Skin epidermis (tissue), 12 donors: ENCODE measurements around the gene VAV1.

Source experiments
- H3K27ac ChIP-seq, 21 experiments: fragments of 200-600 bp; sonication (generic) in 11 of 21; one replicate each; pipeline ENCODE4 v1.5.0; 2020; ENCODE audit warnings: mild to moderate bottlenecking in 3 of 21, inconsistent platforms in 2 of 21, moderate library complexity in 2 of 21
- H3K4me3 ChIP-seq, 7 experiments: fragments of 200-600 bp; sonication (generic) in 2 of 7; one replicate each; pipeline ENCODE4 v1.5.0; 2020; ENCODE audit warnings: inconsistent platforms in 2 of 7, mild to moderate bottlenecking in 2 of 7, moderate library complexity in 1 of 7

VAV1 gene, protein sequence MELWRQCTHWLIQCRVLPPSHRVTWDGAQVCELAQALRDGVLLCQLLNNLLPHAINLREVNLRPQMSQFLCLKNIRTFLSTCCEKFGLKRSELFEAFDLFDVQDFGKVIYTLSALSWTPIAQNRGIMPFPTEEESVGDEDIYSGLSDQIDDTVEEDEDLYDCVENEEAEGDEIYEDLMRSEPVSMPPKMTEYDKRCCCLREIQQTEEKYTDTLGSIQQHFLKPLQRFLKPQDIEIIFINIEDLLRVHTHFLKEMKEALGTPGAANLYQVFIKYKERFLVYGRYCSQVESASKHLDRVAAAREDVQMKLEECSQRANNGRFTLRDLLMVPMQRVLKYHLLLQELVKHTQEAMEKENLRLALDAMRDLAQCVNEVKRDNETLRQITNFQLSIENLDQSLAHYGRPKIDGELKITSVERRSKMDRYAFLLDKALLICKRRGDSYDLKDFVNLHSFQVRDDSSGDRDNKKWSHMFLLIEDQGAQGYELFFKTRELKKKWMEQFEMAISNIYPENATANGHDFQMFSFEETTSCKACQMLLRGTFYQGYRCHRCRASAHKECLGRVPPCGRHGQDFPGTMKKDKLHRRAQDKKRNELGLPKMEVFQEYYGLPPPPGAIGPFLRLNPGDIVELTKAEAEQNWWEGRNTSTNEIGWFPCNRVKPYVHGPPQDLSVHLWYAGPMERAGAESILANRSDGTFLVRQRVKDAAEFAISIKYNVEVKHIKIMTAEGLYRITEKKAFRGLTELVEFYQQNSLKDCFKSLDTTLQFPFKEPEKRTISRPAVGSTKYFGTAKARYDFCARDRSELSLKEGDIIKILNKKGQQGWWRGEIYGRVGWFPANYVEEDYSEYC

DNA sequence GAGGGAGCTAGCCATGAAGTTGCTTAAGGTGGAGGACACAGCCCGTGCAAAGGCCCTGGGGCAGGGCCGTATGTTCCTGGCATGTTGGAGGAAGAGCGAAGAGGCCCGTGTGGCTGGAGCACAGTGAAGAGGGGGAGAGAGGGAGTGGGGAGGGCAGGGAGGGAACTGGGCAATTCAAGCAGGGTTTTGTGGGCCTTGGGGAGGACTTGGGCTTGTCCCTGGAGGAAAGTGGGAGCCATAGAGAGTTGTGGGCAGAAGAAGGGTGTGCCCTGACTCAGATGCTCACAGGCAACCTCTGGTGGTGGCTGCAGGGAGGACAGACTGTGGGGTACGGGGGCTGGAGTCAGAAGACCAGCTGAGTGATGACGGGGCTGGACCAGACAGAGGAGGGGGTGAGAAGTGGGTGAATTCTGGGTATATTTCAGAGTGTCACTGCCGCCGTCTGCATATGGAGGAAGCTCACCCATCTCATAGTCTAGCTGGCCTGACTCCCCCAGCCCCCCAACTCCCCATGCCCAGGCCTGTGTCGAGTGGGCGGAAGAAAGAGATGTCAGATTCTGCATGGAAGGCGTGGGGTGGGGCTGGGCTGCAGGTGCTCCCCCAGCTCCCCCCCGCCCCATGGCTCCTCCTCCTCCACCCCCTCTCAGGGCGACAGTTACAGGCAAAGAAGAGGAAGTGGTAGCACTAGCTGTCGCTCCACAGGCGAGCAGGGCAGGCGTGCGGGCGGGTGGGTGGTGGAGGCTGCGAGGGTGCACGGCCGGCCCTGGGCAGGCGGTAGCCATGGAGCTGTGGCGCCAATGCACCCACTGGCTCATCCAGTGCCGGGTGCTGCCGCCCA lies at the start of gene VAV1:
Gene VAV1, plus strand, starts transcription at position 681 of the 838 bp plus-strand sequence. Its CDS starts 100 bp downstream, at position 781.
- peak within 1 kb of the TSS in 18 of 21 experiments; percentile 45 to 93 (median 82) for H3K27ac ChIP-seq
- peak within 1 kb of the TSS; percentile 36 to 61 (median 47) for H3K4me3 ChIP-seq

DNA sequence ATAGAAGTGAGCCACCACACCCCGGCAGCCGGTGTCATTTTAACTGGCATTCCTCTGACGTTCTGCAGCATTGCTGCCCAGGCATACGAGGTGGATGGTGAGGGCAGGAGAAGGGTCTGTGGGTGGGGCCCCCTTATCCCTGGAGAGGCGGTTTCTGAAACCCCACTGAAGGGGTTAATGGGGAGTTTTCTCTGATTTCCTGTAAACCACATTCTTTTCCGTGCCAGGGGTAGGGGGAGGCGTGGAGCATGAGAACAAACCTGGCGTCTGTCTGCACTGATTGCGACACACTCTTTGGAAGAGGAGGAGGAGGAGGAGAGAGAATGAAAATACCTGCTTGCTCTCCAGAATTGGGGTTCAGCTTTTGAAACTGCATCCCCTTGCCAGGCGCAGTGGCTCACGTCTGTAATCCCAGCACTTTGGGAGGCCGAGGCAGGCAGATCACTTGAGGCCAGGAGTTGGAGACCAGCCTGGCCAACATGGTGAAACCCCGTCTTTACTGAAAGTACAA lies 49.3 kb upstream of the VAV1 start:
- Histone ChIP-seq H3K27ac (peak overlapping the region in 10 of 21 experiments; percentile 8 to 58 (median 36)), H3K4me3 (no peak overlapping the region)

DNA sequence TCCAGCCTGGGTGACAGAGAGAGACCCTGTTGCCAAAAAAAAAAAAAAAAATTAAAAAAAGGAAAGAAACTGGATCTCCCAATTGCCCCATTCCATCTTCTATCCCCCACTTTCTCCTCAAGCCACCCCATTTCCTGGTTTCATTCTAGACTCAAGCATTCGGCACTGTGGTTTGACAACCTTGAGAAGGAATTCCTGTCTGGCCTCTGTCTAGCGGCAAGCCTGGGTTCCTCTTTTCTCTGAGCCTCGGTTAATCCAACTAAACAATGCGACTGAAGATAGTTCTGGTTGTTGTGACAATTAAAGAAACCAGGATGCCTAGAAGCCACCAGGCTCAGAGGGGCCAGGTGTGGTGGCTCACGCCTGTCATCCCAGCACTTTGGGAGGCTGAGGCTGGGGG lies 48.8 kb upstream of the VAV1 start:
- no peak overlapping the region for H3K4me3 ChIP-seq
- peak overlapping the region in 8 of 21 experiments; percentile 8 to 58 (median 43) for H3K27ac ChIP-seq

DNA sequence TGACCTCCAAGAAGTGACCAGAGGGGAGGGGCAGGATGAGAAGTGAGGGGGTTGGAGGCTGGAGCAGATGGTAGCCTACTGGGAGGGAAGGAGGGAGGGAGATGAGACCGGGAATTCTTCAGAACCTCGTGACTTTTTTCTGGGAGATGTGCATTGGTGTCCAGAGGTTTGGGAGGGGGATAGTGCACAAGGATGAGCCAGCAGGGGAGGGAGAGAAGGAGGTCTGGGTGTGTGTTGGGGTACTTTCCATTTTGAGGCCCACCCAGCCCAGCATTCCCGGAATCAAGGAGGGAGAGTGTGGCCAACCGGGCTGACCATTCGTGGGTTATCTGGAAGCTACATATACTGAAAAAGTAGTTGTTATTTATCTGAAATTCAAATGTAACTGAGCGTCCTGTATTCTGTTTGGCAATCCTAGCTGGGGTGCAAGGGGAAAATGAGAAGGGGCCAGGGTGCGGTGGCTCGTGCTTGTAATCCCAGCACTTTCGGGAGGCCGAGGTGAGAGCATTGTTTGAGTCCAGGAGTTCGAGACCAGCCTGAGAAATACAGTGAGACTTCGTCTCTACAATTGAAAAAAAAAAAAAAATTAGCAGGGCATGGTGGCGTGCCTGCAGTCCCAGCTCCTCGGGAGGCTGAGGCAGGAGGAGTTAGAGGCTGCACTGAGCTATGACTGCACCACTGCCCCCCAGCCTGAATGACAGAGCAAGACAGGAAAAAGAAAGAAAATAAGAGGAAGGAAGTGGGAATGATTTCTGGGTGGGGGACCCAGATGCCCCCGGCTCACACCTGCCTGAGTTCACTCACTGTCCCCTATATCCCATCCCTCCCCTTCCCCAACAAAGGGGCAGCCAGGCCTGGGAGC lies 47.6 kb upstream of the VAV1 start:
- Histone ChIP-seq H3K4me3 (no peak overlapping the region), H3K27ac (peak overlapping the region in 4 of 21 experiments; percentile 17 to 57 (median 24))

DNA sequence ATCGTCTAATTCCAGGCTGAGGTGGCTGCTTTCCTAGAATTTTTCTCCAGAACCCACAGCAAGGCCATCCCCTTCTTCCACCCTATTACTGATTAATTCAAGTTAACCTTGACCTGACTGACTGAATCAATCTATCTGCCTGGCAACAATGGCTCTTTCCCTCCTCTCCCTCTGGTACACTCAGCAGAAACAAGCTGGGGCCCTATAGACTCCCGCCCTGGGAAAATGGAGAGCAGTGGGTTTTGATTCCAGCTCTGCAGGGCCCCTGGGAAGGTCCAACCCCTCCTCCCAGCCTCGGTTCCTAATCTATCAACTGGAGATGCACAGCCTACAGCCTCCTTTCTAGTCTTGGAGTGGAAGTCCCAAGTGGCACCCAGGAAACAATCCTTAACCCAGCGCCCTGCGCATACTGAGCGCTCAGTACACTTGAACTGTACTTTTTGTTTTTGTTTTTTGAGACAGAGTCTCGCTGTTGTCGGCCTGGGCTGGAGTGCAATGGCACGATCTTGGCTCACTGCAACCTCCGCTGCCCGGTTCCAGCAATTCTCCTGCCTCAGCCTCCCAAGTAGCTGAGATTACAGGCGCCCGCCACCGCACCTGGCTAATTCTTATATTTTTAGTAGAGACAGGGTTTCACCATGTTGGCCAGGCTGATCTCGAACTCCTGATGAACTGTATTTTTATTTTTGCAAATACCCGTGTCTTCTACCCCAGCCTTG lies 46.8 kb upstream of the VAV1 start:
- peak overlapping the region in 2 of 21 experiments; percentile 19 to 57 for H3K27ac ChIP-seq
- no peak overlapping the region for H3K4me3 ChIP-seq

DNA sequence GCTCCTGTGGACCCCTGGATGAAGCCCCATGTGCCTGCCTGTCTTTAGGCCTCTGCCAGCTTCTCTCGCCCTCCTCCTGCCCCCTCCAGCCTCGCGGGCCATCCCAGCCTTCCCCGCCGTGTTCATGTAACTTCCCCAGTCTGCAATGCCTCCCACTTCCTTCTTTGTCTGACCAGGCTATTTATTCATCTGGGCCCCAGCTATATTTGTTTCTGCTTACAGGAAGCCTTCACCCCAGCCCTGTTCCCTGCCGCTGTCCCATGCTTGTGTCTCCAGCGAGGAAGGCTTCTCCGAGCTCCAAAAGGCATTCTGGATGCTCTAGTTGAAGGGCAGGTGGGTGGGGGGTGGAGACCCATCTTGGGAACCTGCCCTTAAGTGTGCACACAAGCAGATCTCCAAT lies 44.2 kb upstream of the VAV1 start:
- H3K27ac ChIP-seq: peak overlapping the region in 7 of 21 experiments; percentile 10 to 61 (median 52)
- no peak overlapping the region for H3K4me3 ChIP-seq

DNA sequence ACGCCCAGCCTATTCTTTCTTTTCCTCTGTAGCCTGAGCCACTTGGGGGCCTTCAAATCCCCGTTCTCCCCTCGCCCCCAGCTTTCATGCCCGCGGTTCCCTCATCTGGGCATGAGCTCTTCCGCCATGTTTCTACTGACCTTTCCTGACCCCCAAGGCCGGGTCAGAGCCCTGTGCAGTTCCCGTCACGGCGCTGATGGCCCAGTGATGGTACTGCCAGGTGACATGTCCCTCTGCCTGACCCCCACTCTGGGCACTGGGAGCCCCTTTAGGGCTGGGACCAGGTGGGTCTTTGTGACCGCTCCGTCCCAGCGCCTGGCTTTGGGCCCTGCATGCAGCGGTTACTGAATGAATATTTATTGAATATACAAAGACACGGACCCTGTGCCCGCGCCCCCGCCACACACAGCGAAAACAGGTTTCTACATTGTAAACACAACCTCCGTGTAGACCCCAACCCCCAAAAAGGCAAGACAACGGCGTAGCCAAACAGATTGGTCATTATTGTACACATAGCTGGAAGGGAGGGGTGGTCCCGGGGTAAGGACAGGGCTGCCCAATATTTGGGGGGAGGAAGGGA lies 42.8 kb upstream of the VAV1 start:
- H3K27ac ChIP-seq: peak overlapping the region in 1 of 21 experiments; percentile 30
- H3K4me3 ChIP-seq: no peak overlapping the region

DNA sequence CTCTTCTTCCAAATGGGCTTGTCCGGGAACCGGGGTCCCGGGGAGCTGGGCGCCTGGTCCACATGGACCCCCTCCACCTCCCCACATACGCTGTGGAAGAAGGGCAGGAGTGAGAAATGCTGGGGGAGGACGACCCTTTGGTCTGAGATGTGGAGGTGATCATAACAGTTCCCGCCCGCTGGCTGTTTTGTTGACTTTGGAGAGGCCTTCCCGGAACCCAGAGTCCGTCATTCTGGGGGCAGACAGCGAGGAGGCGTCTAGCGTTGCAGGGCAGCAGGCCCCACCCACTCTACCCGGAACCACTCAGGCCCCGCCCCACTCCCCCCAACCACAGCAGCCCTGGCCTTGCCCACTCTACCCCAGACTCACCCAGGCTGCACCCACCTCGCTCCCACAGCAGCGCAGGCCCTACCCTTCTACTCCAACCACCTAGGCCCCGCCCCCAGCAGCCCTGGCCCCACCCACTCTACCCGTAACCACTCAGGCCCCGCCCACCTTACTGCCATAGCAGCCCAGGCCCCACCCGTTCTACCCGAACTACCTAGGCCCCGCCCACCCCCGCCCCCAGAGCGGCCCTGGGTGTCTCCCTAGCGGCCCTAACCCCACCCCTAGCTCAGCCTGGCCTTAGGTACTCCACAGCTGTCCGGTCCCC lies 42.2 kb upstream of the VAV1 start:
- Histone ChIP-seq H3K4me3 (no peak overlapping the region), H3K27ac (no peak overlapping the region)

DNA sequence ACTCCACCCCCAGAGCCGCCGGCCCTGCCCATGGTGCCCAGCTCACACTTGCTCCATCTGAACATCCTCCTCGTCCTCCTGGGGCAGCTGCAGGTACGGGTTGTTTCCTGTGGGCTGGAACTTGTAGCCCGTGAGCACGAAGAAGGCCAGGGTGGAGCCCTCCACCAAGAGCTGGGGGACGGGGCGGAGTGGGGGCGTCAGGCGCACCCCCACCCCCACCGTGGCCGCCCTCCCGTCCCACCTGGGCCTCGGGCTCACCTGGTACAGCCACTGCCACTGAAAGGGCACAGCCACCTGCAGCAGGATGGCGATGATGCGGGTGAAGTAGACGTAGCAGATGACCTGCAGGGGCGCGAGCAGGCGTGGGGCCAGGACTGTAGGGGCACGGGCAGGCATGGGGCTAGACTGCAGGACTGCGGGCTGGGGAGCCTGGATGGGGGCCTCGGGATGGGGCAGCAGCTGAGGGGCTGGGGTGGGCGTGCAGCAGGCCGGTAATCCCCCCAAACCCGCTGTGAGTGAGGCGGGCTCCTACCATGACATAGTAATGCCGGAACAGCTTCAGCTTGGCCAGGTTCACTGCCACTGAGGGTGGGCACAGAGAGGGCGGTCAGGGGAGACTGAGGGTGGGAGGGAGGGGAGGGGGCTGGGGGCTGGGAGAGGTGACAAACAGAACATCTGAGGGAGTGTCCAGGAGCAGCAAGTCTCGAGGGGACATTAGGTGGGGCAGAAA lies 41.4 kb upstream of the VAV1 start:
- Histone ChIP-seq H3K27ac (no peak overlapping the region), H3K4me3 (no peak overlapping the region)

DNA sequence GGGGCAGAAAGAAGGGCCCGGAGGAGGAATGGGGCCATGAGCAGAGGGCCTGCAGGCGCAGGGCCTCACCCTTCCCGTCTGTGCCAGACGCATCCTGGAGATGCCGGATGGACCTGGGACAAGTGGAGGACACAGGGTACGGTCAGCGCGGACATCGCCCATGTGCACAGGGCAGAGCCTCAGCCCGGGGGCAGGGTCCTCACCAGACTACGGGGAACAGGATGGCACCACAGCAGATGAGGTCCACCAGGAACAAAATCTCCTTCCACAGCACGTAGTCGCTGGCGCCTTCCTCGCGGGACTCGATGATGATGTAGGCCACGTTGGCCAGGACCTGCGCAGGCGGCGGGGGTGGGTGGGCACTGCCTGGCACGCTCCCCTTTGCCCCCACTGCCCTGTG lies 40.7 kb upstream of the VAV1 start:
- no peak overlapping the region for H3K4me3 ChIP-seq
- H3K27ac ChIP-seq: no peak overlapping the region

DNA sequence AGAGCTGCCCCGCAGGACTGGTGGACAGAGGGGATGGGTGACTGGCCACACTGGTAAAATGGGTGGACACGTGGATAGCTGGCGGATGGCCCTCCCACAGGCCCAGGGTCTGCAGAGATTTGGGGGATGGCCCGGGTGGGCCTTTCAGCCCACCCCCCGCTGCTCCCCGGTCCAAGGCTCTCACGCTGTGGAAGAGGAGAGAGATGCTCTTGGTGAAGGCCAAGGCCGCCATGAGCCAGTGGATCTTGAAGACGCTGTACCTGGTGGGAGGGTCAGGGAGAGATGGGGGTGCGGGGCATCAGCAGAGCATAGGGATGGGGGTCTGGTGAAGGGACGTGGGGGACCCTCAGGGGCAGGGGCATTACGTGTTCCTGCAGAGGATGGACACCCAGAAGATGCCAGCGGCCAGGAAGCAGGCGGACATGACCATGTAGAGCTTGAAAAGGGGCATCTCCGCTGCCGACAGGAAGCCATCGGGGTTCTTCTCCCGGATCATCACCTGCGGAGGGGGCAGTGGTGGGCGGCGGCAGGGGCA lies 39.6 kb upstream of the VAV1 start:
- Histone ChIP-seq H3K27ac (no peak overlapping the region), H3K4me3 (no peak overlapping the region)

DNA sequence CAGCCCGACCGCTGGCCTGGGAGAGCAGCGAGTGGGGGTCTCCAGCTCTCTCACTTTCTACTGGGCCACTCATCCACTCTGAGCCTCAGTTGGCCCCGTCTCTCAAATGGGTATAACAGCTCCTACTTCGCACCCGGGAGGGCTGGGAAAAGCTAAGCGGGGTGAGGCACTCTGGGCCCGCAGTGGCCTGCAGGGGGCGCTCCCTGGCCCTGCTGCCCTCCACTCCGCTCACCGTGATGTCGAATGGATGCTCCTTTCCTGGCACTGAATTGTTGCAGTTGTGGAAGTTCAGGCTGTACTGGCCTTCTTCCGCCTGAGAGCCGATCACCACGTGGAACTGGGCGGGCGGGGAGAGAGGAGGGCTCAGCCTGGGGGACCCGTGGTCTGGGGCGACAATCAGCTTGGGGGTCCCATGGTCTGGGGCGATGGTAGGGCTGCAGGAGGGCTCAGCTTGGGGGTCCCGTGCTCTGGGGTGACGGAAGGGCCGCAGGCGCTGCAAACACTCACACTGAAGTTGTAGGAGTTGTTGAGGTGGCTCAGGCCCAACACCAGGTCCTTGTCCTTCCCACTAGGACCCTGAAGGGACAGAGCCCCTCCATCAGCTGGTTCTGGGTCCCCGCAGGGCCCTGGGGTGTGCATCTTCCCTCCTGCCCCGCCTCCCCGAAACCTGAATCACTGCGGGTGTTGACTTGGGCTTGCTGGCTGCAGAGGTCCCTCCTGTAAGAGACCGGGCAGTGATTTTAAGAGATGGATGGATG lies 39.0 kb upstream of the VAV1 start:
- H3K4me3 ChIP-seq: no peak overlapping the region
- no peak overlapping the region for H3K27ac ChIP-seq

DNA sequence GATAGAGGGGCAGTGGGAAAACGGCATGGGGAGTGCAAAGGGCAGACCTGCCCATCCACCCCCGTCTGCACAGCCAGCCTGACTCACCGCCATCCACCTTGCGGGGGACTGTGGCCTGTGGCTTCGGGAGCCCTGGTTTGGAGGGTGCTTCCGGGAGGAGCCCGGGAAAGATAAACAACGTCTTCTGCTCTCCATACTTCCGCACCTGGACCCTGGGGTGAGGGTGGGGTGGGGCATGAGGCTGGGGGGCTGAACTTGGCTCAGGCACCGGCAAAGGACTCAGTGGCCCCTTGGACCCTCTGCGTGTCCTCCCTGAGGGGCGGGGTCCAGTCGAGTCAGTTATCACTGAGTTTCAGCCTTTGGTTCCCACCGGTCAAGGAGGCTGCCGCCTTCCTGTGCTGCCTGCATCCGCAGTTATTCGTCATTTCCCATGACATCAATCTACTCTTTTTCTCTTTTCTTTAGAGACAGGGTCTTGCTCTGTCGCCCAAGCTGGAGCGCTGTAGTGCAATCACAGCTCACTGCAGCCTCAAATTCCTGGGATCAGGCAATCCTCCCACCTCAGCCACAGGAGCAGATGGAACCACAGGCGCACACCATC lies 38.3 kb upstream of the VAV1 start:
- Histone ChIP-seq H3K27ac (no peak overlapping the region), H3K4me3 (no peak overlapping the region)

DNA sequence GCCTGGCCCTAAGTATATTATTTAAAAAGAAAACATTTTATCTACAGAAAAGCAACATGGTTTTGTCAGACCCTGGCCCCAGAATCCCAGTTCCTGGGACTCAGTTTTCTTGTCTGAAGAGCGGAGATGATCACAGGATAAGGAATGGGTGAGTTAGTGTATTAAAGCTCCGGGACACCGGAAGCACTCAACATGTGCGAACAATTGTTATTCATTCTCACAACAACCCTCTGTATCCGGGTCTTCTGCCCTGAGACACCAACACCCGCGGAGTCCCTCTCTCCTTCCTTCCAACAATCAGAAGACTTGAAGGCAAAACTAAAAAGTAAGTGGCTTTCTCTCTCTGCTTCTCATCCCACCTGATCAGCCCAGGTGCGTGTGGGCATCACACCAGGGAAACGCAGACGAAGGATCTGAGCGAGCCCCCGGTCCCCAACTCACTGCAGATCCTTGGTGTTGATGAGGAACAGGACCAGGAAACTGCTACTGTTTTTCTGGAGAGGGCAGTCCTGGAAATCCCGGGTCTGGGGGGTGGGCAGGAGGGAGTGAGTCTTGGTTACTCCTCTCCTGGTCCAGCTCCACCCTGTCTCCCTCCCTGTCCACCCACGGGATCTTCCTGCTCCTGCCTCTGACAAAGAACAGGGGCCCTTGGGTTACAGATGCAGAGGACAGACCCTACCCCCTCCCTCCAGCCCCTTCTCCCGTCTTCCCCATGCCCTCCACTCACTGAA lies 37.2 kb upstream of the VAV1 start:
- Histone ChIP-seq H3K27ac (peak overlapping the region in 11 of 21 experiments; percentile 7 to 98 (median 96)), H3K4me3 (no peak overlapping the region)
